22Rv1 (cell line): ENCODE results near the gene MRPL11.

Source experiments
- ZFX ChIP-seq: fragments of 450-650 bp; IDR thresholded peaks from 2 replicates; pipeline ENCODE4 v1.6.1; 2017; ENCODE audit warnings: antibody characterized with exemption, borderline replicate concordance
- TF ChIP-seq, protein P1 (sequence below): fragments of 450-650 bp; IDR thresholded peaks from 2 replicates; pipeline ENCODE4 v1.5.1; 2017; ENCODE audit warnings: mild to moderate bottlenecking

DNA sequence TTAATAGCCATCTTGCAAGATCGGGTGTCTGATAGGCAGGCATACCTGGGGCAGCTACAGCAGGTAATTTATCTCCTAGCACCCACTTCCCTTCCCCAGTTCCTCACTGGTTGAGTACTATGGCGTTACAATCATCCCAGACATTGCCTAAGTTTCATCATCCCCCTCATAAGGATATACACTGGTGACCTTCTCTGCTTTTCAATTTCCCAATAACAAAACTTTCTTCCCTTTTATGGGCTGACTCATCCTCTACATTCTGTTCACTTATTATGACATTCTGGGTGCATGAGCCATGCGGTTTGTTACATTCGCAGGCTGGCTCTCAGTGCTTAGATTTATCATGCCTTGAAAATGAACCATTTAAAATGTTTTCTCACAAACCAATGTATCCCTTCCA is 5.0 kb upstream of the MRPL11 start:
- TF ChIP-seq, protein P1, sequence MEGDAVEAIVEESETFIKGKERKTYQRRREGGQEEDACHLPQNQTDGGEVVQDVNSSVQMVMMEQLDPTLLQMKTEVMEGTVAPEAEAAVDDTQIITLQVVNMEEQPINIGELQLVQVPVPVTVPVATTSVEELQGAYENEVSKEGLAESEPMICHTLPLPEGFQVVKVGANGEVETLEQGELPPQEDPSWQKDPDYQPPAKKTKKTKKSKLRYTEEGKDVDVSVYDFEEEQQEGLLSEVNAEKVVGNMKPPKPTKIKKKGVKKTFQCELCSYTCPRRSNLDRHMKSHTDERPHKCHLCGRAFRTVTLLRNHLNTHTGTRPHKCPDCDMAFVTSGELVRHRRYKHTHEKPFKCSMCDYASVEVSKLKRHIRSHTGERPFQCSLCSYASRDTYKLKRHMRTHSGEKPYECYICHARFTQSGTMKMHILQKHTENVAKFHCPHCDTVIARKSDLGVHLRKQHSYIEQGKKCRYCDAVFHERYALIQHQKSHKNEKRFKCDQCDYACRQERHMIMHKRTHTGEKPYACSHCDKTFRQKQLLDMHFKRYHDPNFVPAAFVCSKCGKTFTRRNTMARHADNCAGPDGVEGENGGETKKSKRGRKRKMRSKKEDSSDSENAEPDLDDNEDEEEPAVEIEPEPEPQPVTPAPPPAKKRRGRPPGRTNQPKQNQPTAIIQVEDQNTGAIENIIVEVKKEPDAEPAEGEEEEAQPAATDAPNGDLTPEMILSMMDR = no peak
- no peak for TF ChIP-seq ZFX
